CD4-positive, alpha-beta memory T cell (primary cell): ENCODE results near the gene NDUFAF8. TPM values are rescaled to one million over a fixed set of nuclear protein-coding genes. Genes with fewer than 3 reads are reported as not detected.

Source experiments
- CTCF ChIA-PET: fragments of 350-600 bp; sonication (Branson Sonifier 250); formaldehyde crosslinking; loops from one replicate; lab custom pipeline; 2021; ENCODE audit warnings: inconsistent platforms; ENCODE audit not compliant: partially characterized antibody; lab: Charles Lee
- POLR2A ChIA-PET: fragments of 350-600 bp; sonication (Branson Sonifier 250); formaldehyde crosslinking; loops from one replicate; lab custom pipeline; 2021; ENCODE audit not compliant: partially characterized antibody; lab: Charles Lee
- DNase-seq, 5 donors: peaks; one replicate each; pipeline versions ENCODE4 v3.0.0 to v3.0.0-alpha.2; 2020 to 2022; ENCODE audit warnings: mixed read lengths in 1 of 5
- H3K27ac ChIP-seq: one replicate; pipeline ENCODE4 v1.7.0; 2013; ENCODE audit warnings: low read depth, low read length
- H3K27me3 ChIP-seq: 2 replicates; pipeline ENCODE4 v1.7.0; 2013; ENCODE audit warnings: mild to moderate bottlenecking, low read length, moderate library complexity; ENCODE audit not compliant: insufficient read depth
- H3K36me3 ChIP-seq: 2 replicates; pipeline ENCODE4 v1.7.0; 2013; ENCODE audit warnings: mild to moderate bottlenecking, low read length, moderate library complexity; ENCODE audit not compliant: insufficient read depth
- H3K4me1 ChIP-seq: 2 replicates; pipeline ENCODE4 v1.7.0; 2013; ENCODE audit warnings: mild to moderate bottlenecking, low read length, moderate library complexity; ENCODE audit not compliant: insufficient read depth
- H3K4me3 ChIP-seq, 2 donors: one replicate each; pipeline ENCODE4 v1.7.0; 2013; ENCODE audit warnings: low read length in 2 of 2, mild to moderate bottlenecking in 1 of 2
- H3K9me3 ChIP-seq, 2 donors: one replicate each; pipeline ENCODE4 v1.7.0; 2013; ENCODE audit warnings: low read length in 2 of 2, control low read depth in 1 of 2; ENCODE audit not compliant: control insufficient read depth in 1 of 2
- H3K27ac Mint-ChIP-seq, 7 donors: one replicate each; pipeline ENCODE4 v1.8.0; 2020 to 2021; ENCODE audit warnings: mixed read lengths in 7 of 7, mild to moderate bottlenecking in 6 of 7, inconsistent platforms in 3 of 7, moderate library complexity in 3 of 7
- H3K27me3 Mint-ChIP-seq, 2 donors: one replicate each; pipeline ENCODE4 v1.8.0; 2020 to 2021; ENCODE audit warnings: mixed read lengths in 2 of 2
- H3K36me3 Mint-ChIP-seq, 2 donors: one replicate each; pipeline ENCODE4 v1.8.0; 2020 to 2021; ENCODE audit warnings: mixed read lengths in 2 of 2, inconsistent platforms in 1 of 2, mild to moderate bottlenecking in 1 of 2
- H3K4me1 Mint-ChIP-seq, 4 donors: one replicate each; pipeline ENCODE4 v1.8.0; 2020 to 2021; ENCODE audit warnings: mixed read lengths in 4 of 4, mild to moderate bottlenecking in 1 of 4
- H3K4me3 Mint-ChIP-seq, 8 donors: one replicate each; pipeline ENCODE4 v1.8.0; 2020 to 2021; ENCODE audit warnings: mixed read lengths in 8 of 8, mild to moderate bottlenecking in 7 of 8, moderate library complexity in 6 of 8, inconsistent platforms in 3 of 8
- H3K9me3 Mint-ChIP-seq, 8 donors: one replicate each; pipeline ENCODE4 v1.8.0; 2020 to 2021; ENCODE audit warnings: mixed read lengths in 8 of 8, mild to moderate bottlenecking in 5 of 8, inconsistent platforms in 3 of 8, moderate library complexity in 1 of 8
- intact Hi-C: fragments of 100-400 bp; cut with micrococcal nuclease; formaldehyde crosslinking; loops from one replicate; pipeline ENCODE4 v1.15.1; 2023
- polyA plus RNA-seq, 2 donors: library from polyadenylated mRNA; unstranded; fragments of 300-500 nt; fragmentation: Illumina TruSeq; gene quantifications; one replicate each; pipeline ENCODE4 v1.2.3, GENCODE V29; 2021
- total RNA-seq, 2 experiments: library from RNA; stranded (reverse); gene quantifications; one replicate each; pipeline ENCODE4 v1.2.3, GENCODE V29; 2021

Gene NDUFAF8
- total and polyA plus RNA-seq, 4 experiments from 2014 or later = 40.1 to 78.6 (median 54.8) TPM

DNA sequence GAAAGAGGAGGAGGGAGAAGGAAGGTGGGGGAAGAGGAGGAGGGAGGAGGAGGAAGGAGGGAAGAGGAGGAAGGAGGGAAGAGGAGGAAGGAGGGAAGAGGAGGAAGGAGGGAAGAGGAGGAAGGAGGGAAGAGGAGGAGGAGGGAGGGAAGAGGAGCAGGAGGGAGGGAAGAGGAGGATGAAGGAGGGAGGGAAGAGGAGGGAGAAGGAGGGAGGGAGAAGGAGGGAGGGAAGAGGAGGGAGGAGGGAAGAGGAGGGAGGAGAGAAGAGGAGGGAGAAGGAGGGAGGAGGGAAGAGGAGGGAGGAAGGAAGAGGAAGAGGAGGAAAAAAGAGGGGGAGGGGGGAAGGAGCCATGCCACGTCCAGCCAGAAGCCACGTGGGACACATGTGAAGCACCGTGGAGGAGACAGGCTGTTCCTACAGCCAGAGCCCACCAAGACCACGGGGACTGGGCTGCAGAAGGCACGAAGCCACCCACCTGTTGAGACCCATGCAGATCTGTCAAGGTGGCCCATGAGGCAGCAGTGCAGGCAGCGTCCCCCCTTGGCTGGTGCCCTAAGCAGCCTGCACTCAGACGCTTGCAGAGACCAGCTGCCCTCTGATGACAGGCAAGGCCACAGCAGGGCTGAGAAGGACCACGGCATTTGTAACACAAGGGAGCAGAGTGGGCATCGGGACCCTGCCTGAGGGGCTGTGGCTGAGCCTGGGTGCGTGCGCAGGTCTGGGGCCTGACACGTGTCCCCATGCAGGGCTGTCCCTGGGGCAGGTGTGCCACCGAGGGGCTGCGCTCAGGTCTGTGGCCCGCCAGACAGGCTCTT lies 10.3 kb downstream of the NDUFAF8 start:
- no peaks in the 10 kb centered on the region for H3K27me3 ChIP-seq
- no peak overlapping the region for H3K4me3 ChIP-seq
- no peak overlapping the region for H3K27ac ChIP-seq
- H3K36me3 ChIP-seq = peaks cover 28% of the 10 kb centered on the region
- H3K4me1 ChIP-seq = no peaks in the 10 kb centered on the region
- H3K36me3 Mint-ChIP-seq = peaks cover 11 to 23% of the 10 kb centered on the region in 2 donors
- DNase-seq = no peak
- no peaks in the 10 kb centered on the region for H3K27me3 Mint-ChIP-seq
- H3K4me3 Mint-ChIP-seq = no peak overlapping the region
- intact Hi-C loops = loop anchor here (5.0 kb wide), 1 partner anchor 288 kb away; no protein-coding TSS in a partner anchor
- no peaks in the 10 kb centered on the region for H3K9me3 ChIP-seq
- no peak overlapping the region for H3K27ac Mint-ChIP-seq
- peaks cover 8 to 17% (median 10%) of the 10 kb centered on the region in 4 donors for H3K4me1 Mint-ChIP-seq
- CTCF ChIA-PET = interaction anchor here (0.5 kb wide), 1 partner anchor 412 kb away, joined by 3 read pairs; no protein-coding TSS in a partner anchor
- POLR2A ChIA-PET = interaction anchor here (1.0 to 1.5 kb wide), 2 partner anchors 235 to 260 kb away, joined by 3 to 4 read pairs; no protein-coding TSS in a partner anchor
- peaks cover 0 to 1% (median 0%) of the 10 kb centered on the region in 8 donors for H3K9me3 Mint-ChIP-seq

DNA sequence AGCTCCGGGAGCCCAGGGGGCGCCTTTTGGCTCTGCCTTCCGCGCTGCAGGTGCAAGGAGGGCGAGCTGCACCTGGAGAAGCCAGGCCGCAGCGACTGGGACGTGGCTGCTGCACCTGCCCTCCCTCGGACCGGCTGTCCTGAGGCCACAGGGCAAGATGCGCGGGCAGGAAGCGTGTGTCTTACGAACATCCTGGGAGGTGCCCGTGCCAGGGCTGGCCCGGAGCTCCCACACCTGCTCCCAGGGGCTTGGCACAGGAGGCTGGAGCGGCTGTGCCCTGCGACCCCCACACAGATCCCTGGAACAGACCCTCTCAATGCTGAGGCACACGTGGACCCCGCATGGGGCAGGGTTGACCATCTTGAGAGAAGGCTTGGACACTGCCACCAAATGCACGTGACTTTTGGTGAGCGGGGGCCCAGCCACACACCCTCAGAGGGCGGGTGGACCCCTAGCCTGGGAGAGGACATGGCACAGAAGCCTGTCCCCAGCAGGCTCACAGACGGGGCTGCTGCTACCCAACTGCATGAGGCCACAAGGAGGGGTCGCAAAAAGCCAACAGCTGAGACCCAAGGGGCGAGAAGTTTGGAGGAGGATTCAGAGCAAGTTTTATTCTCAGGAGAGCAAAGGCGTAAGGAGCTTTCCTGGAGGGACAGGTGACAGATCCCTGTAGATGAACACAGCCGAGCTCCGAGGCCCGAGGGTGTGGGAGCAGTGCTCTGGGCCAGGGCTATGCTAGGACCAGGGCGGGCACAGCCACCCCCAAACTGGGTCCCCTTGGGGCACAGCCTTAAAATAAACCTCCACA lies 11.4 kb downstream of the NDUFAF8 start:
- ChIA-PET POLR2A (interaction anchor here (1.0 to 1.5 kb wide), 2 partner anchors 234 to 259 kb away, joined by 3 to 4 read pairs; no protein-coding TSS in a partner anchor), CTCF (interaction anchor here (0.9 kb wide), 1 partner anchor 351 kb away, joined by 3 read pairs; no protein-coding TSS in a partner anchor)
- H3K36me3 Mint-ChIP-seq = peaks cover 11 to 23% of the 10 kb centered on the region in 2 donors
- H3K4me1 Mint-ChIP-seq = peaks cover 8 to 11% (median 9%) of the 10 kb centered on the region in 4 donors
- no peak overlapping the region for H3K27ac Mint-ChIP-seq
- H3K27me3 ChIP-seq = no peaks in the 10 kb centered on the region
- intact Hi-C loops = loop anchor here (5.0 kb wide), 1 partner anchor 287 kb away; no protein-coding TSS in a partner anchor
- no peak overlapping the region for H3K27ac ChIP-seq
- no peak overlapping the region for H3K4me3 ChIP-seq
- no peaks in the 10 kb centered on the region for H3K27me3 Mint-ChIP-seq
- H3K4me3 Mint-ChIP-seq = no peak overlapping the region
- no peaks in the 10 kb centered on the region for H3K9me3 ChIP-seq
- no peak for DNase-seq
- peaks cover 0 to 1% (median 0%) of the 10 kb centered on the region in 8 donors for H3K9me3 Mint-ChIP-seq
- H3K36me3 ChIP-seq = peaks cover 28% of the 10 kb centered on the region
- H3K4me1 ChIP-seq = no peaks in the 10 kb centered on the region

DNA sequence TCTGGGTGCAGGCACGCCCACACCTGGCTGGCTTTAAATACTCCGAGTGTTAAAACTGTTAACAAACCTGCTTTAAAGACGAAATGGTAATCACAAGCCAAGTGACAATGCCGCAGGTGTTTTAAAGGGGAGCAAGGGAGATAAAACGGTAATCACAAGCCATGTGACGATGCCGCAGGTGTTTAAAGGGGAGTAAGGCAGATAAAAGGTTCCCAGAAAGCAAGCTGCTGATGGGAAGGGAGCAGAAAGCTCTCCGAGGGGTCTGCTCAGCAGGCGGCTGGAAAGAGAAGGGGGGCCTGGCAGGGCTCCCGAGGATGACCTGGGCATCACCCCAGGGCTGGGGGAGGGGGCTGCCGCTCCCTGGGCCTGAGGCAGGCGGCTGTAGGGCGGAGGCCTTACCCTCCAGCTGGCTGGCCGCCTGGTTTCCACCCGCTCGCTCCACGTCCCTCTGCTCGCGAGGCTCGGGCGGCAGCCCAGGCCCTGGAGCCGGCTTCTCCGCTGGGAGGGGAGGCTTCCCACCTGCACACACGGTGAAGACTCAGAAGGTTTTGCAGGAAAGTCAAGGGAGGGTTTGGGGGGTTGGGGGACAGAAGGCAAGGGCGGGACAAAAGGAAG lies 12.1 kb downstream of the NDUFAF8 start:
- H3K4me1 ChIP-seq = no peaks in the 10 kb centered on the region
- no peaks in the 10 kb centered on the region for H3K9me3 ChIP-seq
- Mint-ChIP-seq H3K4me1 (peaks cover 8 to 11% (median 9%) of the 10 kb centered on the region in 4 donors), H3K27ac (no peak overlapping the region), H3K36me3 (peaks cover 11 to 23% of the 10 kb centered on the region in 2 donors), H3K27me3 (no peaks in the 10 kb centered on the region), H3K4me3 (no peak overlapping the region), H3K9me3 (peaks cover 0 to 1% (median 0%) of the 10 kb centered on the region in 8 donors)
- DNase-seq = no peak
- CTCF ChIA-PET = interaction anchor here (0.9 kb wide), 1 partner anchor 350 kb away, joined by 3 read pairs; no protein-coding TSS in a partner anchor
- H3K4me3 ChIP-seq = no peak overlapping the region
- H3K36me3 ChIP-seq = peaks cover 28% of the 10 kb centered on the region
- intact Hi-C loops = loop anchor here (5.0 kb wide), 1 partner anchor 286 kb away; no protein-coding TSS in a partner anchor
- H3K27me3 ChIP-seq = no peaks in the 10 kb centered on the region
- POLR2A ChIA-PET = interaction anchor here (1.5 kb wide), 1 partner anchor 233 kb away, joined by 4 read pairs; no protein-coding TSS in a partner anchor
- H3K27ac ChIP-seq = no peak overlapping the region

DNA sequence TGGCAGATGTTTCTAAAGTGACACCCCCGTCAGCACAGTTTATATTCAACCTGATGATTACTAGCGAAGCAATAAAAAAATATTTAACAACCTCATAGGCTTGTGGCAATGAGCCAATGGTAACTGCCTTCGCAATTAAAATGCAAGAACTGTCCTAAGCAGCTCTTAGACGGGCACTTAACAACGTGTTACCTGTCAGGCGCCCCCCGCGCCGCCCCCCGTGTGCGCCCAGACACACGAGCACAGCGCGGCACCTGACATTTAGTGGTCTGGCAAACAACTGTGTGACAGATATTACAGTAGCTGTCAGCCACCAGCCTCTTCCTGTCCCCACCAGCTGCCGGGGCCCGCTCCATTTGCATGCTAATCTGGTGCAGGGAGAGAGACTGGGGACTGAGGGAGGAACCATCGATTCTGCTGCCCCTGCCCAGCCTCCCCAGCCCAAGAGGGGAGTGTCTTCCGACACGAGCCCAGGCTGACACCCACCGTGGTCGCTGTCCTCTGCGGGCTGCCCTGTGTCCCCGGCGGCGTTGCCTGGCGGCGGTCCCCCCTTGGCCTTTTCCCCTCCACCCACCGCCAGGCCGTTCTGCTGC lies 12.7 kb downstream of the NDUFAF8 start:
- H3K27me3 ChIP-seq = no peaks in the 10 kb centered on the region
- no peak for DNase-seq
- peaks cover 11 to 23% of the 10 kb centered on the region in 2 donors for H3K36me3 Mint-ChIP-seq
- H3K9me3 ChIP-seq = no peaks in the 10 kb centered on the region
- H3K4me3 ChIP-seq = no peak overlapping the region
- H3K9me3 Mint-ChIP-seq = peaks cover 0 to 1% (median 0%) of the 10 kb centered on the region in 8 donors
- ChIA-PET POLR2A (no interaction called here), CTCF (interaction anchor here (1.8 kb wide), 1 partner anchor 44 kb away, joined by 9 read pairs; the partner anchor contains the start of gene SLC38A10)
- H3K4me3 Mint-ChIP-seq = no peak overlapping the region
- H3K27ac Mint-ChIP-seq = no peak overlapping the region
- H3K4me1 ChIP-seq = no peaks in the 10 kb centered on the region
- H3K27ac ChIP-seq = no peak overlapping the region
- peaks cover 8 to 11% (median 8%) of the 10 kb centered on the region in 4 donors for H3K4me1 Mint-ChIP-seq
- no peaks in the 10 kb centered on the region for H3K27me3 Mint-ChIP-seq
- intact Hi-C loops = loop anchor here (5.0 kb wide), 1 partner anchor 285 kb away; no protein-coding TSS in a partner anchor
- H3K36me3 ChIP-seq = peaks cover 28% of the 10 kb centered on the region

DNA sequence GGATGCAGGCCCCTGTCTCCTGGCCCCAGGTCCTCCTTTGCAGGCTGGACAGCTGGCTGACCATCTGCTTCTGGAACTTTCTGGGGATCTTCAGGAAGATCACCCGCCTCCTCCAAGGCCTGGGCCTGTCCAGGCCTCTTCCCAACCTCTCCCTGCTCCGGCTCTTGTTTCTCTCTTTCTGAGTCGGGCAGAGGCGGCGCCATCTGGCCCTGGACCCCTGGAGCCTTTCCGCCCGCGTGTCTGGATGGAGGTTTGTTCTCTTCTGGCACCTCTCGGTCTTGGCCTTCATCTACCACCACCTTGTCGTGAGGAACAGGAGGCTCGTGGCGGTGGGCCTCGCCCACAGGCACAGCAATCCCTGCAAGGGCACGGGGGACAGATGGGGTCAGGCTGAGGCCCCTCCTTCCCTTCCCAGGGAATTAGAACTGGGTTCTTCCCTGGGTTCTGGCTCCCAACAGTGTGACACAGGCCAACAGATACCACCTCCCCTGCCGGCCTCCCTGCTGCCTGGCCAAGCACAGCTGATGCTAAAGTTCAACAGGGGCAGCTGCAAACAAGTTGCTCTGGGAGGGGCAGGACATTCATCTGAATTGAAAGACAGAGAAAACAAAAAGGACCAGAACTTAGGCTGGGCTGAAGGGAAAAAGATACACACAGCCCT lies 13.3 kb downstream of the NDUFAF8 start:
- H3K36me3 Mint-ChIP-seq = peaks cover 11 to 25% of the 10 kb centered on the region in 2 donors

More for the DNA sequence above, 13.3 kb downstream of the NDUFAF8 start:
- no peak overlapping the region for H3K4me3 Mint-ChIP-seq
- ChIA-PET POLR2A (interaction anchor here (1.2 kb wide), 1 partner anchor 232 kb away, joined by 4 read pairs; no protein-coding TSS in a partner anchor), CTCF (interaction anchor here (0.7 to 2.1 kb wide), 13 partner anchors 14 to 348 kb away, joined by 3 to 20 read pairs (median 4); partner anchors contain the start of genes NDUFAF8, SLC38A10 and TEPSIN)
- H3K27ac Mint-ChIP-seq = no peak overlapping the region
- H3K4me1 Mint-ChIP-seq = peaks cover 7 to 11% (median 8%) of the 10 kb centered on the region in 4 donors
- intact Hi-C loops = loop anchor here (5.0 kb wide), 1 partner anchor 285 kb away; no protein-coding TSS in a partner anchor
- no peak overlapping the region for H3K4me3 ChIP-seq
- no peaks in the 10 kb centered on the region for H3K9me3 Mint-ChIP-seq
- DNase-seq = no peak
- H3K4me1 ChIP-seq = no peaks in the 10 kb centered on the region
- no peaks in the 10 kb centered on the region for H3K27me3 ChIP-seq
- no peak overlapping the region for H3K27ac ChIP-seq
- no peaks in the 10 kb centered on the region for H3K27me3 Mint-ChIP-seq
- peaks cover 28% of the 10 kb centered on the region for H3K36me3 ChIP-seq
- no peaks in the 10 kb centered on the region for H3K9me3 ChIP-seq
